Kidney epithelial cell (primary cell): Measurements from ENCODE around the gene TMEM222. TPM values are rescaled to one million over a fixed set of nuclear protein-coding genes. Genes with fewer than 3 reads are reported as not detected.

Source experiments
- DNase-seq: peaks from one replicate; pipeline ENCODE4 v3.0.0-alpha.2; 2010; ENCODE audit warnings: low read depth
- H3K27me3 ChIP-seq: 2 replicates; pipeline ENCODE4 v1.6.0; 2011; ENCODE audit warnings: low read length; ENCODE audit not compliant: control insufficient read depth, insufficient read depth
- H3K36me3 ChIP-seq: 2 replicates; pipeline ENCODE4 v1.5.1; 2011; ENCODE audit warnings: low read length; ENCODE audit not compliant: control insufficient read depth, insufficient read depth
- H3K4me3 ChIP-seq: 2 replicates; pipeline ENCODE4 v1.5.1; 2011; ENCODE audit warnings: low read depth, mild to moderate bottlenecking, control low read depth, low read length
- CTCF ChIP-seq: IDR thresholded peaks from 2 replicates; pipeline ENCODE4 v1.5.1; 2011; ENCODE audit warnings: mild to moderate bottlenecking, moderate library complexity, low read length, control low read depth, inconsistent platforms; ENCODE audit not compliant: insufficient read depth, poor library complexity, severe bottlenecking
- total RNA-seq: library from RNA; depleted of rRNA; stranded (reverse); fragments of >200 nt; gene quantifications from 2 replicates; pipeline ENCODE4 v1.2.3, GENCODE V29; 2015

TMEM222 gene
- total RNA-seq, 1 donor from 2014 or later = 27.5 TPM

GRCh38 chr1:27330786-27331185 is 8.8 kb downstream of the TMEM222 start:
- TF ChIP-seq CTCF = no peak
- peaks cover 1% of the 10 kb centered on the region for H3K36me3 ChIP-seq
- no peak overlapping the region for H3K4me3 ChIP-seq
- no peaks in the 10 kb centered on the region for H3K27me3 ChIP-seq
- no peak for DNase-seq

- Histone ChIP-seq H3K4me3 (no peak overlapping the region), H3K36me3 (peaks cover 1% of the 10 kb centered on the region), H3K27me3 (no peaks in the 10 kb centered on the region)
- no peak for DNase-seq
- no peak for TF ChIP-seq CTCF
Observed at GRCh38 chr1:27331426-27331825, 9.5 kb downstream of the TMEM222 start.

- peaks cover 1% of the 10 kb centered on the region for H3K36me3 ChIP-seq
- no peak for TF ChIP-seq CTCF
- DNase-seq = no peak
Observed at GRCh38 chr1:27331922-27332321, 10.0 kb downstream of the TMEM222 start.

GRCh38 chr1:27332536-27333281 is 10.7 kb downstream of the TMEM222 start:
- TF ChIP-seq CTCF = peak; percentile 90
- H3K4me3 ChIP-seq = no peak overlapping the region
- H3K36me3 ChIP-seq = peaks cover 1% of the 10 kb centered on the region
- H3K27me3 ChIP-seq = no peaks in the 10 kb centered on the region
- no peak for DNase-seq

More at GRCh38 chr1:27331922-27332321, 10.0 kb downstream of the TMEM222 start:
- Histone ChIP-seq H3K4me3 (no peak overlapping the region), H3K27me3 (no peaks in the 10 kb centered on the region)

GRCh38 chr1:27333717-27334279 is 11.8 kb downstream of the TMEM222 start:
- no peak for TF ChIP-seq CTCF
- peaks cover 1% of the 10 kb centered on the region for H3K36me3 ChIP-seq

More at GRCh38 chr1:27333717-27334279, 11.8 kb downstream of the TMEM222 start:
- H3K27me3 ChIP-seq = no peaks in the 10 kb centered on the region
- no peak for DNase-seq
- H3K4me3 ChIP-seq = no peak overlapping the region
